GM21515 (cell line): ENCODE data around the gene ZDHHC14.
"Not testable (repeated sequence)": the region's sequence is repeated elsewhere in the genome, so short reads cannot be mapped to it uniquely, and the experiment has no call there.

Experiments
- ATAC-seq: cut with Tn5 transposase; IDR thresholded peaks from one replicate; pipeline ENCODE4 v1.9.1; 2021; ENCODE audit not compliant: unreplicated experiment

The ZDHHC14 gene

GRCh38 chr6:157462956-157463742 lies 82.2 kb downstream of the ZDHHC14 start:
- ATAC-seq = no peak

GRCh38 chr6:157463743-157464135 lies 82.7 kb downstream of the ZDHHC14 start:
- not testable (repeated sequence) for ATAC-seq

- peak; percentile 37 for ATAC-seq
Observed at GRCh38 chr6:157464653-157465535, 83.9 kb downstream of the ZDHHC14 start.

GRCh38 chr6:157466342-157466648 lies 85.3 kb downstream of the ZDHHC14 start:
- ATAC-seq = no peak

GRCh38 chr6:157467339-157467738 lies 86.3 kb downstream of the ZDHHC14 start:
- ATAC-seq = not testable (repeated sequence)

GRCh38 chr6:157468054-157468453 lies 87.1 kb downstream of the ZDHHC14 start:
- no peak for ATAC-seq

GRCh38 chr6:157468574-157468973 lies 87.6 kb downstream of the ZDHHC14 start:
- no peak for ATAC-seq

- no peak for ATAC-seq
Observed at GRCh38 chr6:157469378-157469777, 88.4 kb downstream of the ZDHHC14 start.

GRCh38 chr6:157471077-157471686 lies 90.2 kb downstream of the ZDHHC14 start:
- ATAC-seq = no peak

GRCh38 chr6:157471895-157472686 lies 91.1 kb downstream of the ZDHHC14 start:
- ATAC-seq = no peak

GRCh38 chr6:157476797-157477196 lies 95.8 kb downstream of the ZDHHC14 start:
- no peak for ATAC-seq

GRCh38 chr6:157478926-157479325 lies 97.9 kb downstream of the ZDHHC14 start:
- ATAC-seq = no peak

GRCh38 chr6:157479464-157480303 lies 98.7 kb downstream of the ZDHHC14 start:
- ATAC-seq = no peak

GRCh38 chr6:157481189-157481864 lies 100.3 kb downstream of the ZDHHC14 start:
- ATAC-seq = no peak

GRCh38 chr6:157481865-157482249 lies 100.9 kb downstream of the ZDHHC14 start:
- ATAC-seq = no peak

GRCh38 chr6:157483770-157484169 lies 102.8 kb downstream of the ZDHHC14 start:
- ATAC-seq = no peak

GRCh38 chr6:157484181-157484580 lies 103.2 kb downstream of the ZDHHC14 start:
- no peak for ATAC-seq

- no peak for ATAC-seq
Observed at GRCh38 chr6:157486572-157486971, 105.6 kb downstream of the ZDHHC14 start.

- no peak for ATAC-seq
Observed at GRCh38 chr6:157487110-157487773, 106.3 kb downstream of the ZDHHC14 start.
